WTC11 (cell line): Measurements from ENCODE around the gene BTC. TPM values are rescaled to one million over a fixed set of nuclear protein-coding genes. Genes with fewer than 3 reads are reported as not detected.
"Not testable (repeated sequence)": the region's sequence is repeated elsewhere in the genome, so short reads cannot be mapped to it uniquely, and the experiment has no call there.

ENCODE experiments used
- ATAC-seq: fragments of 200-7000 bp; cut with Tn5 transposase; 2 replicates; pipeline ENCODE4 v1.10.0; 2021; ENCODE audit warnings: mild to moderate bottlenecking, moderate library complexity
- CTCF ChIA-PET: fragments of 300-600 bp; sonication (Branson Sonifier 250); formaldehyde crosslinking; loops from one replicate; lab custom pipeline; 2021; ENCODE audit warnings: antibody characterized with exemption; lab: Charles Lee
- POLR2A ChIA-PET: fragments of 350-600 bp; sonication (Branson Sonifier 250); formaldehyde crosslinking; loops from one replicate; lab custom pipeline; 2021; ENCODE audit warnings: antibody characterized with exemption; lab: Charles Lee
- DNase-seq: peaks from one replicate; pipeline ENCODE4 v3.0.0; 2021; ENCODE audit warnings: low spot score
- H3K27ac Mint-ChIP-seq: 2 replicates; pipeline ENCODE4 v1.8.0; 2021; ENCODE audit warnings: mixed read lengths
- H3K27me3 Mint-ChIP-seq: 2 replicates; pipeline ENCODE4 v1.8.0; 2021; ENCODE audit warnings: low read depth, mild to moderate bottlenecking, moderate library complexity, mixed read lengths
- H3K36me3 Mint-ChIP-seq: 2 replicates; pipeline ENCODE4 v1.8.0; 2021; ENCODE audit warnings: mixed read lengths
- H3K4me1 Mint-ChIP-seq: 2 replicates; pipeline ENCODE4 v1.8.0; 2022; ENCODE audit warnings: mixed read lengths
- H3K4me3 Mint-ChIP-seq: 2 replicates; pipeline ENCODE4 v1.8.0; 2021; ENCODE audit warnings: mild to moderate bottlenecking, moderate library complexity, mixed read lengths
- H3K9me3 Mint-ChIP-seq: 2 replicates; pipeline ENCODE4 v1.8.0; 2021; ENCODE audit warnings: mixed read lengths
- ERG ChIP-seq: fragments of 250-450 bp; sonication (Bioruptor Pico); IDR thresholded peaks from 2 replicates; pipeline ENCODE4 v1.8.0; 2021; ENCODE audit warnings: mild to moderate bottlenecking
- JUN ChIP-seq: sonication (generic); formaldehyde crosslinking; IDR thresholded peaks from 2 replicates; pipeline ENCODE4 v1.8.0; 2023; ENCODE audit warnings: mild to moderate bottlenecking, missing genetic modification reagents
- NFE2L1 ChIP-seq: sonication (generic); formaldehyde crosslinking; IDR thresholded peaks from 2 replicates; pipeline ENCODE4 v1.8.1; 2023; ENCODE audit warnings: missing genetic modification reagents
- NFYB ChIP-seq: sonication (generic); formaldehyde crosslinking; conservative IDR thresholded peaks from 2 replicates; pipeline ENCODE4 v1.8.0; 2022; ENCODE audit warnings: low read depth, missing genetic modification reagents
- SOX15 ChIP-seq: fragments of 250-450 bp; sonication (Bioruptor Pico); IDR thresholded peaks from 2 replicates; pipeline ENCODE4 v1.9.0; 2021; ENCODE audit warnings: mild to moderate bottlenecking
- USF2 ChIP-seq: sonication (generic); formaldehyde crosslinking; IDR thresholded peaks from 2 replicates; pipeline ENCODE4 v1.8.1; 2023; ENCODE audit warnings: mild to moderate bottlenecking, missing genetic modification reagents, moderate library complexity
- ZNF263 ChIP-seq: sonication (generic); formaldehyde crosslinking; IDR thresholded peaks from 2 replicates; pipeline ENCODE4 v1.8.1; 2022; ENCODE audit warnings: low read depth, mild to moderate bottlenecking, moderate library complexity, missing genetic modification reagents
- ZNF317 ChIP-seq: sonication (generic); formaldehyde crosslinking; IDR thresholded peaks from 2 replicates; pipeline ENCODE4 v1.8.1; 2023; ENCODE audit warnings: low read depth, mild to moderate bottlenecking, moderate library complexity, missing genetic modification reagents, borderline replicate concordance
- ZNF671 ChIP-seq: fragments of 250-450 bp; sonication (Bioruptor Pico); IDR thresholded peaks from 2 replicates; pipeline ENCODE4 v1.8.0; 2021; ENCODE audit warnings: mild to moderate bottlenecking
- total RNA-seq: library from RNA; stranded (reverse); gene quantifications from 3 replicates; pipeline ENCODE4 v1.2.3, GENCODE V29; 2021
- TF ChIP-seq, protein P1 (sequence below): fragments of 200-600 bp; IDR thresholded peaks from 2 replicates; pipeline ENCODE4 v1.8.0; 2022; ENCODE audit warnings: antibody characterized with exemption
- TF ChIP-seq, protein P2 (sequence below): sonication (generic); formaldehyde crosslinking; IDR thresholded peaks from 2 replicates; pipeline ENCODE4 v1.8.1; 2022; ENCODE audit warnings: mild to moderate bottlenecking, moderate library complexity, missing genetic modification reagents

Gene BTC
- total RNA-seq, 1 experiment from 2014 or later = 0.07 TPM

GRCh38 chr4:74716436-74716765, 77.9 kb downstream of the BTC start:
- TF ChIP-seq, protein P1, sequence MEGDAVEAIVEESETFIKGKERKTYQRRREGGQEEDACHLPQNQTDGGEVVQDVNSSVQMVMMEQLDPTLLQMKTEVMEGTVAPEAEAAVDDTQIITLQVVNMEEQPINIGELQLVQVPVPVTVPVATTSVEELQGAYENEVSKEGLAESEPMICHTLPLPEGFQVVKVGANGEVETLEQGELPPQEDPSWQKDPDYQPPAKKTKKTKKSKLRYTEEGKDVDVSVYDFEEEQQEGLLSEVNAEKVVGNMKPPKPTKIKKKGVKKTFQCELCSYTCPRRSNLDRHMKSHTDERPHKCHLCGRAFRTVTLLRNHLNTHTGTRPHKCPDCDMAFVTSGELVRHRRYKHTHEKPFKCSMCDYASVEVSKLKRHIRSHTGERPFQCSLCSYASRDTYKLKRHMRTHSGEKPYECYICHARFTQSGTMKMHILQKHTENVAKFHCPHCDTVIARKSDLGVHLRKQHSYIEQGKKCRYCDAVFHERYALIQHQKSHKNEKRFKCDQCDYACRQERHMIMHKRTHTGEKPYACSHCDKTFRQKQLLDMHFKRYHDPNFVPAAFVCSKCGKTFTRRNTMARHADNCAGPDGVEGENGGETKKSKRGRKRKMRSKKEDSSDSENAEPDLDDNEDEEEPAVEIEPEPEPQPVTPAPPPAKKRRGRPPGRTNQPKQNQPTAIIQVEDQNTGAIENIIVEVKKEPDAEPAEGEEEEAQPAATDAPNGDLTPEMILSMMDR = no peak
- POLR2A ChIA-PET = no interaction called here
- no peak overlapping the region for H3K27ac Mint-ChIP-seq

GRCh38 chr4:74715706-74716435, 78.5 kb downstream of the BTC start:
- H3K4me3 Mint-ChIP-seq = no peak overlapping the region
- POLR2A ChIA-PET = no interaction called here
- H3K9me3 Mint-ChIP-seq = peaks cover 17% of the 10 kb centered on the region
- CTCF ChIA-PET = no interaction called here
- H3K27me3 Mint-ChIP-seq = no peaks in the 10 kb centered on the region
- ATAC-seq (no peak), DNase-seq (no peak)
- TF ChIP-seq ZNF263 = no peak
- no peak for TF ChIP-seq ZNF317 (CRISPR knock-in tag)
- no peak for TF ChIP-seq SOX15 (CRISPR knock-in tag)
- no peak for TF ChIP-seq JUN (CRISPR knock-in tag)
- peaks cover 11% of the 10 kb centered on the region; the same call in 1 of the 2 replicates for H3K36me3 Mint-ChIP-seq
- H3K4me1 Mint-ChIP-seq = no peaks in the 10 kb centered on the region
- H3K27ac Mint-ChIP-seq = no peak overlapping the region

More at GRCh38 chr4:74716436-74716765, 77.9 kb downstream of the BTC start:
- ATAC-seq (no peak), DNase-seq (no peak)
- peaks cover 11% of the 10 kb centered on the region; the same call in 1 of the 2 replicates for H3K36me3 Mint-ChIP-seq
- no peak overlapping the region for H3K4me3 Mint-ChIP-seq
- H3K4me1 Mint-ChIP-seq = no peaks in the 10 kb centered on the region
- CTCF ChIA-PET = no interaction called here
- no peaks in the 10 kb centered on the region for H3K27me3 Mint-ChIP-seq
- H3K9me3 Mint-ChIP-seq = peaks cover 17% of the 10 kb centered on the region

GRCh38 chr4:74714611-74715130, 79.7 kb downstream of the BTC start:
- H3K4me3 Mint-ChIP-seq = no peak overlapping the region
- H3K9me3 Mint-ChIP-seq = peaks cover 17% of the 10 kb centered on the region
- no peaks in the 10 kb centered on the region for H3K27me3 Mint-ChIP-seq
- no peak for ATAC-seq
- DNase-seq = no peak
- H3K36me3 Mint-ChIP-seq = peaks cover 11% of the 10 kb centered on the region; the same call in 1 of the 2 replicates
- no peak for TF ChIP-seq NFE2L1 (CRISPR knock-in tag)
- TF ChIP-seq ERG (CRISPR knock-in tag) = no peak
- no peak for TF ChIP-seq ZNF671 (CRISPR knock-in tag)
- TF ChIP-seq NFYB (CRISPR knock-in tag) = no peak
- no peak for TF ChIP-seq USF2 (CRISPR knock-in tag)
- TF ChIP-seq, protein P2, sequence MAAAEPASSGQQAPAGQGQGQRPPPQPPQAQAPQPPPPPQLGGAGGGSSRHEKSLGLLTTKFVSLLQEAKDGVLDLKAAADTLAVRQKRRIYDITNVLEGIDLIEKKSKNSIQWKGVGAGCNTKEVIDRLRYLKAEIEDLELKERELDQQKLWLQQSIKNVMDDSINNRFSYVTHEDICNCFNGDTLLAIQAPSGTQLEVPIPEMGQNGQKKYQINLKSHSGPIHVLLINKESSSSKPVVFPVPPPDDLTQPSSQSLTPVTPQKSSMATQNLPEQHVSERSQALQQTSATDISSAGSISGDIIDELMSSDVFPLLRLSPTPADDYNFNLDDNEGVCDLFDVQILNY = no peak
- CTCF ChIA-PET = no interaction called here
- H3K4me1 Mint-ChIP-seq = no peaks in the 10 kb centered on the region
- no peak overlapping the region for H3K27ac Mint-ChIP-seq
- POLR2A ChIA-PET = no interaction called here

- DNase-seq, POLR2A ChIA-PET, H3K4me3 Mint-ChIP-seq, ATAC-seq, H3K27me3 Mint-ChIP-seq, H3K36me3 Mint-ChIP-seq, H3K27ac Mint-ChIP-seq, H3K4me1 Mint-ChIP-seq, CTCF ChIA-PET: not testable (repeated sequence)
- peaks cover 21% of the 10 kb centered on the region for H3K9me3 Mint-ChIP-seq
These were observed 86.2 kb downstream of the BTC start for GRCh38 chr4:74708135-74708534.

Other genes with a start within 250 kb of the BTC start
- gene PARM1, start 138.6 kb upstream of the BTC start, total RNA-seq = 3.5 to 6.3 TPM (median 4.1 TPM) in 3 replicates